ENCODE results near the gene C10orf90.

DNA sequence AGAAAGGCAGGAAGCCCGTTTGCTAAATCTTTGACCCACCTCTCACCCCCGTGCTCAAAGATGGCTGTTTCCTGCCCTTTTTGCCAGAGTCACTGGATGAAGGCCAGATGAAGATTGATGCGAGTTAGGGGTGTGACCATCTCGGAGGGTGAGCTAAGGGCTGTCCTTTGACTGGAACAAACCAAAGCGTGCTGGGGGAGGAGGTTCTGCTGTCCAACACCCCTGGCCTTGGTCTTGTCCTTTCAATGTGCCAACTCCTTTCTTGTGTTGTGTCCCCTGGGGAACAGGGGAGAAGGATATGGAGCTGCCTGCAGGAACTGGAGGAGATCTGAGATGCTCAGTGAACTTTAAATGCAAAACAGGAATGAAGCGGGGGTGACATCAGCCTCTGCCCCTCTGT, 191.9 kb downstream of the C10orf90 start:
- no peak for TF ChIP-seq POLR2A (IDR thresholded peaks at IDR 0.05)
- TF ChIP-seq, protein P1, sequence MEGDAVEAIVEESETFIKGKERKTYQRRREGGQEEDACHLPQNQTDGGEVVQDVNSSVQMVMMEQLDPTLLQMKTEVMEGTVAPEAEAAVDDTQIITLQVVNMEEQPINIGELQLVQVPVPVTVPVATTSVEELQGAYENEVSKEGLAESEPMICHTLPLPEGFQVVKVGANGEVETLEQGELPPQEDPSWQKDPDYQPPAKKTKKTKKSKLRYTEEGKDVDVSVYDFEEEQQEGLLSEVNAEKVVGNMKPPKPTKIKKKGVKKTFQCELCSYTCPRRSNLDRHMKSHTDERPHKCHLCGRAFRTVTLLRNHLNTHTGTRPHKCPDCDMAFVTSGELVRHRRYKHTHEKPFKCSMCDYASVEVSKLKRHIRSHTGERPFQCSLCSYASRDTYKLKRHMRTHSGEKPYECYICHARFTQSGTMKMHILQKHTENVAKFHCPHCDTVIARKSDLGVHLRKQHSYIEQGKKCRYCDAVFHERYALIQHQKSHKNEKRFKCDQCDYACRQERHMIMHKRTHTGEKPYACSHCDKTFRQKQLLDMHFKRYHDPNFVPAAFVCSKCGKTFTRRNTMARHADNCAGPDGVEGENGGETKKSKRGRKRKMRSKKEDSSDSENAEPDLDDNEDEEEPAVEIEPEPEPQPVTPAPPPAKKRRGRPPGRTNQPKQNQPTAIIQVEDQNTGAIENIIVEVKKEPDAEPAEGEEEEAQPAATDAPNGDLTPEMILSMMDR (IDR thresholded peaks at IDR 0.05): no peak
